Measurements from ENCODE around the gene RPTOR. TPM values are rescaled to one million over a fixed set of nuclear protein-coding genes. Genes with fewer than 3 reads are reported as not detected.

Gene RPTOR
- polyA plus RNA-seq, 1 donor from 2014 or later = 8.0 TPM

DNA sequence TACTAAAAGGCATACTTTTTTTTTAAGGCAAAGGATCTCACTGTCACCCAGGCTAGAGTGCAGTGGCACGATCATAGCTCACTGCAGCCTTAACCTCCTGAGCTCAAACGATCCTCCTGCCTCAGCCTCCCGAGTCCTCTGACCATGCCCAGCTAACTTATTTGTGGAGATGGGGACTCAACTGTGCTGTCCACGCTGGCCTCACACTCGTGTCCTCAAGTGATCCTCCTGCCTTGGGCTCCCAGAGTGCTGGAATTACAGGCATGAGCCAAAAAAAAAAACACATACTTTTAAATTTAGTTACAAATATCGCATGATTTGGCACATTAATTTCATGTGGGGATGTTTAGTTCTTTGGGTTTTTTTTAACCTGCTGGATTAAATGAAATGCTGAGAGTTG, 239.3 kb downstream of the RPTOR start:
- H3K9ac ChIP-seq (ENCODE audit: low read length) = no peak overlapping the region
- H3K27me3 ChIP-seq (ENCODE audit: insufficient read depth, low read depth, low read length) = no peaks in the 10 kb centered on the region
- H3K79me2 ChIP-seq (replicated peaks; ENCODE audit: insufficient read depth, low read length) = no peaks in the 10 kb centered on the region
- H3K9me2 ChIP-seq (ENCODE audit: insufficient read depth, low read length) = no peaks in the 10 kb centered on the region
- no peaks in the 10 kb centered on the region for H4K20me1 ChIP-seq (ENCODE audit: insufficient read depth)
- no peak overlapping the region for H3K4me3 ChIP-seq (ENCODE audit: low read length)
- no peaks in the 10 kb centered on the region for H3K9me3 ChIP-seq (ENCODE audit: low read length)
- no peaks in the 10 kb centered on the region for H3F3A ChIP-seq (ENCODE audit: insufficient read depth, low read length, poor library complexity, severe bottlenecking)
- no peaks in the 10 kb centered on the region for H3K36me3 ChIP-seq (ENCODE audit: insufficient read depth, low read length)
- no peak overlapping the region for H3K4me2 ChIP-seq (ENCODE audit: low read length)
- TF ChIP-seq RAD21 (conservative IDR thresholded peaks at IDR 0.05) (no peak), POLR2AphosphoS5 (IDR thresholded peaks at IDR 0.05) (no peak), MXI1 (conservative IDR thresholded peaks at IDR 0.05; ENCODE audit: poor library complexity, severe bottlenecking) (no peak), TAF1 (IDR thresholded peaks at IDR 0.05; ENCODE audit: low read depth) (no peak)
- TF ChIP-seq, protein P1, sequence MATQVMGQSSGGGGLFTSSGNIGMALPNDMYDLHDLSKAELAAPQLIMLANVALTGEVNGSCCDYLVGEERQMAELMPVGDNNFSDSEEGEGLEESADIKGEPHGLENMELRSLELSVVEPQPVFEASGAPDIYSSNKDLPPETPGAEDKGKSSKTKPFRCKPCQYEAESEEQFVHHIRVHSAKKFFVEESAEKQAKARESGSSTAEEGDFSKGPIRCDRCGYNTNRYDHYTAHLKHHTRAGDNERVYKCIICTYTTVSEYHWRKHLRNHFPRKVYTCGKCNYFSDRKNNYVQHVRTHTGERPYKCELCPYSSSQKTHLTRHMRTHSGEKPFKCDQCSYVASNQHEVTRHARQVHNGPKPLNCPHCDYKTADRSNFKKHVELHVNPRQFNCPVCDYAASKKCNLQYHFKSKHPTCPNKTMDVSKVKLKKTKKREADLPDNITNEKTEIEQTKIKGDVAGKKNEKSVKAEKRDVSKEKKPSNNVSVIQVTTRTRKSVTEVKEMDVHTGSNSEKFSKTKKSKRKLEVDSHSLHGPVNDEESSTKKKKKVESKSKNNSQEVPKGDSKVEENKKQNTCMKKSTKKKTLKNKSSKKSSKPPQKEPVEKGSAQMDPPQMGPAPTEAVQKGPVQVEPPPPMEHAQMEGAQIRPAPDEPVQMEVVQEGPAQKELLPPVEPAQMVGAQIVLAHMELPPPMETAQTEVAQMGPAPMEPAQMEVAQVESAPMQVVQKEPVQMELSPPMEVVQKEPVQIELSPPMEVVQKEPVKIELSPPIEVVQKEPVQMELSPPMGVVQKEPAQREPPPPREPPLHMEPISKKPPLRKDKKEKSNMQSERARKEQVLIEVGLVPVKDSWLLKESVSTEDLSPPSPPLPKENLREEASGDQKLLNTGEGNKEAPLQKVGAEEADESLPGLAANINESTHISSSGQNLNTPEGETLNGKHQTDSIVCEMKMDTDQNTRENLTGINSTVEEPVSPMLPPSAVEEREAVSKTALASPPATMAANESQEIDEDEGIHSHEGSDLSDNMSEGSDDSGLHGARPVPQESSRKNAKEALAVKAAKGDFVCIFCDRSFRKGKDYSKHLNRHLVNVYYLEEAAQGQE (IDR thresholded peaks at IDR 0.05; ENCODE audit: borderline replicate concordance) = no peak
- no peak overlapping the region for H2AFZ ChIP-seq (ENCODE audit: low read depth, low read length)
- H3K27ac ChIP-seq (ENCODE audit: low read length) = no peak overlapping the region

DNA sequence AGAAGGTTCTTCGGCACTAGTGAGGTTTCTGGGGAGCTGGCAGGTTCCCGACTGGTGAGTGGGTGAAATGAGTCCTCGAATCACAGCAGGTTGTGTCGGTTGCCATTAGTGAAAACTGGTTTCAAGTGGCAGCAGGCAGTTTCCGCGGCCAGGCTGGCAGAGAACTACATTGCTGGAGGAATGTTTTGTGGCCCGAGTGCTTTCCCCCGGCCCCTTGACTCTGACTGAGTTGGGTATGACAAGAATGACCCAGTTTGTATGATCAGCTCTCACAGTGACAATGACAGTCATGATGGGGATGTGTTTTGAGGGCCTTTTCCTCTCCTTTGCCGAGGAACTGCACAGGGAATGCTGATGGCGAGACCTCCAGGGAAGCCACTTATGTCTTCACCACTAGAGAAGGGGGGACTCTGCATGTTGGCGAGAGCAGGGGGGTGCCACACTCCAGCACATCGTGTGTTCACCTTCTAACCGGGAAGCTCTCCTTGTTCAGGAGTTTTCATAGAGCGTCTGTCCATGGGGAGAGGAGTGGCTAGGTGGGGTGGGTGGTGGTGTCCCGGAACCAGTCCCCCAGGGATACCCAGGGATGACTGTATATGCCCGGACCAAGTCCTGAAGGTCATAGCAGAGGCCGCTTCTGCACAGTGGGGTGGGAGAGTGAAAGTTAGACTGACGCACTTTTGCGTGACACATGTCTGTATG, 241.0 kb downstream of the RPTOR start:
- Histone ChIP-seq H4K20me1 (ENCODE audit: insufficient read depth) (no peaks in the 10 kb centered on the region), H3K4me3 (ENCODE audit: low read length) (no peak overlapping the region), H3F3A (ENCODE audit: insufficient read depth, low read length, poor library complexity, severe bottlenecking) (no peaks in the 10 kb centered on the region), H3K27ac (ENCODE audit: low read length) (no peak overlapping the region), H3K27me3 (ENCODE audit: insufficient read depth, low read depth, low read length) (no peaks in the 10 kb centered on the region), H3K9me3 (ENCODE audit: low read length) (no peaks in the 10 kb centered on the region), H3K36me3 (ENCODE audit: insufficient read depth, low read length) (no peaks in the 10 kb centered on the region), H3K9ac (ENCODE audit: low read length) (no peak overlapping the region), H3K4me2 (ENCODE audit: low read length) (no peak overlapping the region), H3K79me2 (replicated peaks; ENCODE audit: insufficient read depth, low read length) (no peaks in the 10 kb centered on the region), H2AFZ (ENCODE audit: low read depth, low read length) (no peak overlapping the region), H3K9me2 (ENCODE audit: insufficient read depth, low read length) (no peaks in the 10 kb centered on the region)
- TF ChIP-seq EP300 (conservative IDR thresholded peaks at IDR 0.05; ENCODE audit: poor library complexity, severe bottlenecking) = no peak
- TF ChIP-seq, protein P2, sequence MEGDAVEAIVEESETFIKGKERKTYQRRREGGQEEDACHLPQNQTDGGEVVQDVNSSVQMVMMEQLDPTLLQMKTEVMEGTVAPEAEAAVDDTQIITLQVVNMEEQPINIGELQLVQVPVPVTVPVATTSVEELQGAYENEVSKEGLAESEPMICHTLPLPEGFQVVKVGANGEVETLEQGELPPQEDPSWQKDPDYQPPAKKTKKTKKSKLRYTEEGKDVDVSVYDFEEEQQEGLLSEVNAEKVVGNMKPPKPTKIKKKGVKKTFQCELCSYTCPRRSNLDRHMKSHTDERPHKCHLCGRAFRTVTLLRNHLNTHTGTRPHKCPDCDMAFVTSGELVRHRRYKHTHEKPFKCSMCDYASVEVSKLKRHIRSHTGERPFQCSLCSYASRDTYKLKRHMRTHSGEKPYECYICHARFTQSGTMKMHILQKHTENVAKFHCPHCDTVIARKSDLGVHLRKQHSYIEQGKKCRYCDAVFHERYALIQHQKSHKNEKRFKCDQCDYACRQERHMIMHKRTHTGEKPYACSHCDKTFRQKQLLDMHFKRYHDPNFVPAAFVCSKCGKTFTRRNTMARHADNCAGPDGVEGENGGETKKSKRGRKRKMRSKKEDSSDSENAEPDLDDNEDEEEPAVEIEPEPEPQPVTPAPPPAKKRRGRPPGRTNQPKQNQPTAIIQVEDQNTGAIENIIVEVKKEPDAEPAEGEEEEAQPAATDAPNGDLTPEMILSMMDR (IDR thresholded peaks at IDR 0.05; ENCODE audit: poor library complexity, severe bottlenecking) = no peak
- TF ChIP-seq TAF1 (IDR thresholded peaks at IDR 0.05; ENCODE audit: low read depth) = no peak
- TF ChIP-seq MXI1 (conservative IDR thresholded peaks at IDR 0.05; ENCODE audit: poor library complexity, severe bottlenecking) = no peak
- no peak for TF ChIP-seq EZH2 (IDR thresholded peaks at IDR 0.05; ENCODE audit: borderline replicate concordance, insufficient read depth, low read length, poor library complexity, severe bottlenecking)
- TF ChIP-seq POLR2AphosphoS5 (IDR thresholded peaks at IDR 0.05) = no peak
- TF ChIP-seq SMC3 (conservative IDR thresholded peaks at IDR 0.05; ENCODE audit: poor library complexity) = no peak
- no peak for TF ChIP-seq RAD21 (conservative IDR thresholded peaks at IDR 0.05)
- TF ChIP-seq, protein P1 (IDR thresholded peaks at IDR 0.05; ENCODE audit: borderline replicate concordance) = no peak
